ENCODE data around the gene PTER.

Gene PTER

DNA sequence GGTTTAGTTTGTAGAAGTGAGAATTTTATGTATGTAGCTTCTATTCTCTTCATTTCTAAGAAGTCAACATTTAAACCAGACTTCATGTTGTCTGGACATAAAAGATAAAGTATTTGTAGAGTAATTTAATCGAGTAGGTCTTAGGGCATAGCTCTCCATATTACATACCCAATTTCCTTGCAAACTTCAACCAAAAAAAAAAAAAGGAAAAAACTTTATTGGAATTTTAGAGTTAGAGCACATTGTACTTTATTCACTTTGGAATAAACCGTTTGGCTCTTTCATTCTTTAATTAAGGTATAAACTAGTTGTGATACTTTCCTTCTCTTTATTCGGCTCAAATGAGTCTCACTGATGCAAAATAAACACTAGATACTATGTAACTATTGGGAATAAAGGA lies 36.0 kb downstream of the PTER start:
- DNase-seq = no peak

DNA sequence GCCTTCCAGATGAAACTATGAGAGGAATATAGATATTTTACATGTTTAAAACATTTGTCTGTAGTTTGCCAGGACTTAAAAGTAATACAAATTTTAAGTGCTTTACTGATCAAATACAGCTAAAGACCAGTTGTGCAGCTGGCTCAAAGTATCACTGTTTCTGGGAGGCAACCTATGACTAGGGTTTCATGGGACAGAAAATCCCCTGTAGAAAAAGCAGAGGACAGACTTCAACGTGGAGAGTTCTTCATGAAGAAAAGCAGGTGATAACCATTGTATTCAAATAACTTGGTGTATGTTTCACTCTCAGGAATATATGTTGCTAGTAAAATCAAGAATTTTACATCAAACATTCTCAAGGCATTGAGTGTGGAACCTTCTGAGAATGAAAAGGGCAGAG lies 40.9 kb downstream of the PTER start:
- no peak for DNase-seq

DNA sequence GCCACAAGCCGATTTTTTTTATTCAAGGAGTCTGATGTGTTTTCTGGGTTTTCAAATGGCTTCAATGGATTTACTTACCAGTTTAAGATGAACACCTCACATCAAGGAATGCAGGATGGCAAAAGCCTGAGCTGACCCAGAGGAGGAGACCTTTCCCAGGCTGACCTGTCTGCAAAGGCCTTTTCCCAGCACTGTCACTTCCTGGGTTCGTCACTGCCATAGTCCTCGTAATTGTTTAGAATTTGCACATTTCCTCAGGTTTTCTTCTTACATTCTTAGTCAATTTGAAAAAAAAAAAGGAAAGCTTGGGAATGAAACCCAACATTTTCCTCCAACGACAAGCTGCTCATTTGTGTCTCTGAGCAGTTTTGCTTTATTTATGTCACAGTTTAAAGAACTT lies 42.0 kb downstream of the PTER start:
- no peak for DNase-seq

DNA sequence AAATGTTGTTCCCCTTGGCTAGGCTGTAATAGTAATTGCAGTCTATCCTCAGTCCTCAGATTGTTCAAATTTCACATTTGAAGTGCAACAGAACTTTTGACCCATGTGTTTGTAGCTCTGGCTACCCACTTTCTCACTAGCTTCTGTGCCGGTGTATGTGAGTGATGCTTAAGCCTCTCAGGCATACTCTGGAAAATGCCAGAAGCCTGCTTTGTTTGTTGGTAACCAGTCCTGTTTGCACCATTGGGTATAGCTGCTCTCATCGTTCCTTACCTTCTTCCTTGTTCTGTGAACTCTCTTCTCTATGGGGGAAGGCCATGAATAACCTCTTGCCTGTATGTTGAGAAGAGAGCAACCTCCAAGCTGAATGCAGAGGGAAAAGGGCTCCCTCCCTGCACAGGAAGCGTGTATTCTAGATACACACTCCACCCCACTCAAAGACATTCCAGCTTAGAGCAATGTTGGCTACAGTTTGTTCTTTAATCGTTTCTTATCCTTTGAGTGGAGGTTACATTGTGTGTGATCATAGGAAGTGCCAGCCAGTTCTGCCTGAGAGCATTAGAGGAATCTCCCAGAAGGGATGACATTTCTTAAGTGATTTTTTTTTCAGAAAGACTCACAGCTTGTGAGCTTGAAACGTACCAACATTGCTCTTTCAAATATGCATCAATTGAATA lies 44.4 kb downstream of the PTER start:
- no peak for DNase-seq

DNA sequence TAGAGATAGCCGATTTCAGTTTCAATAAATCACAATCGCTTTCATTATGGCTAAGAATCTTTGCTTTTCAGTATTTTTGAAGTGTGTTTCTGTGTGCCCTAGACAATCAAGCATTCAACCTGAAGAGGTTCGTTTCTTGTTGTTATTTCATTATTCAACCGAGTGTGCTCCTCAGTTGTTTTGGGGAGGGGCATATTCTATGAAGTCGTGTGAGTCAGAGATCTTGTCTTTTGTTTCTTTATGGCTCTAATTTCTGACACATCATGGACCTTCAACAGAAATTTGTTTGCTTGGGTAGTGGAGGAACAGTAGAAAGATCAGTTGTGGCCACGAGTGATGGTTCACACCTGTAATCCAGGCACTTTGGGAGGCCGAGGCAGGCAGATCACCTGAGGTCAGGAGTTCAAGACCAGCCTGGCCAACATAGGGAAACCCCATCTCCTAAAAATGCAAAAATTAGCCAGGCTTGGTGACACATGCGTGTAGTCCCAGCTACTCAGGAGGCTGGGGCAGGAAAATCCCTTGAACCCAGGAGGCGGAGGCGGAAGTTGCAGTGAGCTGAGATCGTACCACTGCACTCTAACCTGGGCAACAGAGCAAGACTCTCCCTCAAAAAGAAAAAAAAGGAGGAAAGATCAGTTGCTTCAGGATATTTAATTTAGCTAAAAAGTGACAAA lies 46.6 kb downstream of the PTER start:
- DNase-seq = no peak

DNA sequence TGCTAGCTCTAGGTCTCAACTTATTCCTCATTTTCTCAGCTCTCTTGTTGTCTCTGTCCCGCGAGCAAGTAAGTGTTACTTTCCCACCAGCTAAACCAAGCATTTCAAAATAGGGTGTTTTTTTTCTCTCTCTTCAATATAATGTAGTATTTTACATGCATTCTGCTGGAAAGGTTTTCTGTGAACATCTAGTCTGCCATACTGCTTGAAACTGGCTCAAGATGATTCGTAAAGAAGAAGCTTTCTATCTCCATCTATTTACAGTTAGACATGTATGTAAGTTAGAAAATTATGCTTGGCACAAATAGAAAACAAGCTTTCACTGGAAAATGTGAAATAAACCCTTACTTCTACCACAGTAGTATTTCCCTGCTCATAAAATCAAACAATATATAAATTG lies 53.7 kb downstream of the PTER start:
- no peak for DNase-seq

DNA sequence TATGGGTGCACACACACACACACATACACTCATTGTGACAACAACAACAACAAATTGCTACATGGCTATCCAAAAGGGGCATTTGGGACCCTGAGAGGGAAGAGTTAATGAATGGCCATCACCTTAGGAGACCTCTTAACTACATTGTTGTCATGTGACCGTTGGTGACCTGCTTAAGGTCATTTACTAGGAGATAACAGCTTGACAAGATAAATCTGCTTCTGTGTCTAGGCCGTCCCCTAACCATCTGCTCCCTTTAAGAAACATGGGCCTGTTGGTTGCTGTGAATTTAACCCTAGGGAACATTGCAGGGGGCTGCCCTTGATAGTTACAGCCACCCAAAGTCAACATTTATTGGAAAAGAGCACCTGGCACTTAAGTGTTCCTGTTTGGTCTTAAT lies 55.1 kb downstream of the PTER start:
- peak; percentile 94 for DNase-seq

DNA sequence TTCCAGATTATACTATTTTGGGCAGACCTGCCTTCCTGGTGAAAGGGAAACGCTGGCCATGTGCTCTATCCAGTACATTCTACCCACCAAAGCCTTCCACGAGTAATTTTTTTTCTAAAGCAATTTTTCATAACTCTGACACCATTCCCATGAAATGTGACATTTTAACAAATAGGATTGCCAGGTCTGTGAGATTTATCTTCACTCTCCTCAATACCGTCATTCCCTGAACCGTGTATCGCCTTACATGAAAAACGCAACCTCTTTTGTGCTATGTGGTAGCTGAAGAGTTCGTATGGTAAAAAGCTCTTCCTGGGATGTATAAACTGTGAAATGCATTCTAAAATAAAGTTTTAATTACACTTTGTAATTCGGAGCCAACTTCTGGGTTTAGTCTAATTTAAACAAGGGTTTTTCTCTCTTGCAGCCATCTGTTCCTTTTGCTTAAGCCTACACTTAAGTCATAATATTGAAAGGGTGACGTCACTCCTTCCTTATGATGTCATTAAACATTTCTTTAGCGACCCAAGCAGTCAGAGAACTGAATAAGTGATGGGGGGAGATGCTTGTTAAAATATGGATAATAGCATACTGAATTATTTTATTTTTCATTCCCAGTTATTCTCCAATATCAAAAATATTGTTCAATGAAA lies 57.2 kb downstream of the PTER start:
- peak; percentile 27 for DNase-seq

DNA sequence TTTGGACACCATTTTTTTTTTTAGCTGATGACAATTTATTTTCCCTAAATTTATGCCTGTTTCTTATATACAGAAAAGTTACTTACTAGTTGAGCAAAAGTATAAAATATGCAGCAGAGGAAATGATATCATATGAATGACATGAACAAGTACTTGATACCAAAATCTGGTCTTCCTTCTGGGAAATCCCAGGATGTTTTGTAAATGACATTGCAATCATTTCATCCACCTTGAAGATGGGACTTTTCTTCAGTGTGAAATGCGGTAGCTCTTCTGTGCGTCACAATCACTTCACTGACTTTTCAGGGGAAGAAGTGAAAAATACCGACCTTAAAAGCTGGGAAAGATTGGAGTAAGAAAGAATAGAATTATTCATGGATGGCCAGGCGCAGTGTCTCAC lies 61.1 kb downstream of the PTER start:
- DNase-seq = no peak

DNA sequence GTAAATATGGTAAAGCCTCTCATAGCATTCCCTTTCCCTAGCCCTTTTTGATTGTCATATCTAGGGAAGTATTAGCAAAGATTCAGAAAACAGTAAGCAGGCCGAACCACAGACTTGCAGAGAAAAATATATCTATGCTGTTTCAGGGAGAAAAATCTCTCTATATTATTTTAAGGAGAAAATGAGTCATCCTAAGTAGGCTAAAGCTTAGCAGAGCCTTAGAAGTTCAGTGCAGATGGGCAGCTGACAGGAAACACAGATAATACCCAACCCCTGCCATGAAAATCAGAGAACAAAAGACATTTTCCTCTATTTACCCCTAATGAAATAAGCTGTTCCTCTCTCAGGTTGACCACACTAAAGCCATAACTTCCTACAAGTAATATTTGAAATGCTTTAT lies 68.4 kb downstream of the PTER start:
- DNase-seq = no peak

DNA sequence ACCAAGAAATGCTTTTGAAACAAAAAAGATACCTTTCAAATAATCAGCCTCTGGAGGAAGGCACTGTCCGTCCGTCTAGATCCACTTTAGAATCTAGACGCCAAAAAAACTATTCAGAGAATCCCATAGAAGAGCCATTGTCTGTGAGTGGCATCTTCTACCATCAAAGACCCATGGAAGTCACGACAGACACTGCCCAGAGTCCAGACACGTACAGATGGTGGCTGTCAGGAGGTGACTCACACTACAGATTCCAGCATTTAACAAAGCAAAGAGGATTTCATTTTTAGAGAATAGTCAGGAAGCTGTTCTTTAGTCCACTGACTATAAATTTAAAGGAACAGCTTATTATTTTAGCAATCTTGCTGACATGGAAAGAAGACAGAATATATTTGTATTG lies 73.2 kb downstream of the PTER start:
- peak; percentile 23 for DNase-seq

DNA sequence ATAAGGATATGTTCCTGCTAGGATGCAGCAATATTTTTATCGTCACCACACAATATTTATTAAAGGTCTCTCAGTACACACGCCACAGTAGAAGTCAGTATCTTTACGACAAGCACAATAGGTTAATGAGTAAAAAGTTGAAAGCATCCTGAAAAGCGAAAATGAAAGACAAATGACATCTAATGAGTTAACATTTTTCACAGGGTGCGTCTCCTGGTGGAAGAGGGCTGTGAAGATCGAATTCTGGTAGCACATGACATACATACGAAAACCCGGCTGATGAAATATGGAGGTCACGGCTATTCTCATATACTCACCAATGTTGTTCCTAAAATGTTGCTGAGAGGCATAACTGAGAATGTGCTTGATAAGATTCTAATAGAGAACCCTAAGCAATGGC lies 74.0 kb downstream of the PTER start:
- no peak for DNase-seq

DNA sequence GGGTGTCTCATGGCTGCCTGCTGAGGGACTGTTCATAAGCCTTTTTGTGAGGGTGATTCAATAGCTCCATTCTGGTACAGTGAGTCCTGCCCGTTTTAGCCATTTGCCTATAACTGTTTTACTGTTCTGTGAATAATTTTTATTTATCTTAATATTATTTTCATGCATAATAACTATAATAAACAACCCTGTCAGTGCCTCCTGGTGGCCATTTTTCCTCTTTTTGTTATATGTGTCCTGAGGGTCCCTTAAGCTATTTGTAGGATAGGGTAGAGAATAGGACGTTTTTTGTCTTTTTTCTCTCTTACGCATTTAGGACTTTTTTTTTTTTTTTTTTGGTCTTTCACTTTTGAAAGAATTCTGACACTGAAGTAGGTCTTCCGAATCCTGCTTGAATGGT lies 82.0 kb downstream of the PTER start:
- DNase-seq = peak; percentile 50

DNA sequence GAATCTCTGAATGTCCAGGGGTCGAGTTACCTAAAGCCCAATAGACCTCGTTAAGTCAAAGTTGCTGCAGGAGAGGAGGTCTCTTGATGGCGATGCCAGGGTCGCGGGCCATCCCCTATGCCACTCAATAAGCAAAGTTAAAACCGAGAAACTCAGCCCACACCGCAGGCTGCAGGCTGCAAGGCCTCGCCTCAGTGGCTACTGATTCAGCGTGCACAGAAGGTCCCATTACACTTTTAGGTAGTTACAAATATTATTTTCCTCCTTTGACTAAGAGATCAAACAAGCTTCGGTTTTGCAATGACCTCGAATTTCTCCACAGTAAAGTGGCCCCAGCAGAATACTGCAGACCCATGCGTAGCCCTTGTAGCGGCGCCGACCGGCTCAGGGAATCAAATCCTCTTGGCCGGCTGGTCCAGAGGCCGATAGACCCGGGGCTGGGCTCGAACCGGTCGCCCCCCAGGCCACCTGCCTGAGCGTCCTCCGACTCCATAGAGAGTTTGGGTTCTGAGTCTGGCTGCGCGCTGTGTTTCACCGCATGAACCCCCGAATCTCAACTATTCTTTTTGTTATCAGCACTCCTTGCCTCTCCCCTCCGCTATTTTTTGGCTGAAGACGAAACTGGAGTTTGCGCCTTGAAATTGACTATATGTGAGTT lies 82.6 kb downstream of the PTER start:
- peak; percentile 64 for DNase-seq

DNA sequence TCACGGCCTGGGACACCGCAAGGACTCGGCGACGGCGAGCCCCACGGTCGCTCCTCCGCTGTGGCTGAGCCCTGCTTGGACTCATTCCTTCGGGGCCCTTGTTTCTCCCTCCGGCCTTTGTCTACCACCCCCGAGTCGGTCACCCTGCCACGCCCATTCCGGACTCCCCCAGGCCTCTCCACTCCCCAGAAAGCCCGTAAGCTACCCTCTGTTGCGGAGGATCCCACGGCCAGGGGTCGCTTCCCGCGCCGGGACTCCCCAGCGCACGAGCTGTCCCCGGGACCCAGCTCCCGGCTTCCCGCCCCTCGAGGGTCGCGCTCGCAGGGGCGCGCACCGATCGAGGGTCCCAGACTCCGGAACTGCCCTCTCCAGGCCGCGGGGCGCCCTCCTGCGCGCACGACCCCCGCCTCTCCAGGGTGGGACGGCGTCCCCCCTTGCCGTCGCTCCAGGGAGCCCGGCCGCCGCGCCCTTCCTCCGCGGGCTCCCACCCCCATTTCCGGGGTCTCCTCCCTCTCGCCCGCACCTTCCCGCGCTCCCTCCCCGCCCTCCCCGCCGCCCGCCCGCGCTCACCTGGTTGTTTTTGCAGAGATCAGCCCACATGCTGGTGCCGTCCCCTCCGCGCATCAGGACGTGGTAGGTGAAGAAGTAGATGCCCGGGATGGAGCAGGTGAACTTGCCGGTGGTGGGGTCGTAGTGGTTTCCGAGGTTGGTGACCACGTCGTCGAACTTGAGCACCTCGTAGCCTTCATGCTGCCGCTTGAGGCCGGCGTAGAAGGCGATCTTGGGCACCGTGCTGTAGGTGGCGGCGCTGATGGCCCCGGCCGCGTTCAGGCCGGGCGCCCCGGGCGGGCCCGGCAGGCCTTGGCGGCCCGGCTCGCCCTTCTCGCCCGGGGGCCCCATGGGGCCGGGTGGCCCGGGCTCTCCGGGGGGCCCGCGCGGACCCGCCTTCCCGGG lies 83.4 kb downstream of the PTER start:
- DNase-seq = peak; percentile 79

DNA sequence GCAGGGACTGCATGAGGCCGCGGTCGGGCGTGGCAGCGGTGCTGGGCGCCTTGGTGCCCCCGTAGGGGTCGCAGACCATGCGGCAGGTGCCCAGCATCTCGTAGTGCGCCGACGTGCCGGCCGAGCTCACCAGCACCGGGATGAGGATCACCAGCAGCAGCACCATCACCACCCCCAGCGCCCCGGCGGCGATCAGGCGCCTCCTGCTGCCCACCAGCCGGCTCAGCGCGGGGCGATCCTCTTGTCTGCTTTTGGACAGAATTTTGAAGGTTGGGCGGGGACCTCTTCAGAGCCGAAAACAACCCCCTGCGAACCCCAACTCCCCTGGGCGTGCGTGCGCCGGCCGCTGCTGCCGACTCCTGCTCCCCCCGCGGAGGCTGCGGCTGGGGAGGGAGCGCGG lies 84.1 kb downstream of the PTER start:
- DNase-seq = peak; percentile 87

DNA sequence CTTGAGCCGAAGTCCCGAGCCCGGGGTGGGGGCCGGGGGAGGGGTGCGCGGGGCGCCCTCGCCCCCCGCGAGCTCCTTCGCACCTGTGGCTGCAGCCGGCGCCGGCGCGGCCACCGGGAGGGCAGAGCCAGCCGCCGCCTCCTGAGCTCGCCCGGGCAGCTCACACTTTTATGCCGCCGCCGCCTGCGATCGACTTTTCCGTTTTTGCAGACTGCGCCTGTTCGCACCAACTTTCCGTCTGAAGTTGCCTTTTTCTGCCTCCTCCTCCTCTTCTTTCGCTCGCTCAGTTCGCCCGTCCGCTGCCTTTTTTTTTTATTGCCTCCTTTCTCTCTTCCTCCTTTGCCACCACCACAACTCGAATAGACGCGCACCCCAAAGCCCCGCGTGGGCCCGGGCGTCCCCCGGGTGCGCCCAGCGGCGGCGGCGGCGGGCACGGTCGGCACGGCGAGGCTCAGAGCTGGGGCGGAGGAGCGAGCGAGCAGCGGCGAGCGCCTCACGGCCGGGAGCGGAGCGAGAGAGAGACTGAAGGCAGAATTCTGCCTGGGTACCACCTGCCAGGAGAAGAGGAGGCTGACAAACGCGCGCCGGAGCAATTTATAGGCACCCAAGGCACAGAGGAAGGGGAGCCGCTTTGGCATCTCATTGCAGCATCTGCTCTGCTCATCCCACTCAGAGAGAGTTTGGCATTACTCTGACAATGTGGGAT lies 84.7 kb downstream of the PTER start, which contains the start of gene C1QL3:
TSS of gene C1QL3 (minus strand) at position 569 of the 706 bp plus-strand sequence. CDS start 814 bp downstream, outside the sequence.
- DNase-seq = peak; percentile 57

DNA sequence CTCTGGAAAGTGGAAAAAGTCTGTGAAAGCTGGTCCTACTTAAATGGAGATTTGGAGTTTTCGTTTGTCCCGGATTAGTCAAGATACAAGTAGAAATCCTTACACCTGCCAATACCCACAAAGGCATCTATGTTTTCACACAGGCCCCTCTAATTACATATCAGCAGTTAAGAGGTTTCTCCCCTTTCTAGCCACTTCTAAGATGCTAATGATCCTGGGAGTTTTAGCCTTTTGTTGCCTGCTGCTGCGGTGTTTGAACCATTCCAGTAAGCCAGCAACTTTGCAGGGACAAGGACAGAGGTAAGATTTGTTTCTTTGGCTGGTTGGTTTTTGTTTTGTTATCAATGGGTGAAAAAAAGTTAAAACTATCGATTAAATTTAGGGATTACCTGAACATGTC lies 90.6 kb downstream of the PTER start:
- no peak for DNase-seq

DNA sequence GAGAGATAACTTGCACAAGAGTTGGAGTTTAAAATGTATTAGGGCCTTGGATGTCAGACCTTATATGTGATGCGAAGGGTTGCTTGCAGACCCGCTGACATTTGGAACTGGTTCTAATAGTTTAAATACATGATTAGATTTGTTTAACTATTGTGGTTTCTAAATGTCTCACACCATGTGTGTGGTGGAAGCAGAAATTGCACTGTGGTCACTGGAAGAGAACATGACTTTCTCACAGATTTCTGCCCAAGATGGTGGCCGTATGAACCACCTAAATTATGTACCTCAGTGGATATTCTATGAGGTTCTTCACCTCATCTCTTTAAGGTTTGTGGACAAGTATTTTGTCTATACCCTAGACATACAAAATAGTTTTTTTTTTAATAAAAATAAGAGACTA lies 93.0 kb downstream of the PTER start:
- DNase-seq = no peak

DNA sequence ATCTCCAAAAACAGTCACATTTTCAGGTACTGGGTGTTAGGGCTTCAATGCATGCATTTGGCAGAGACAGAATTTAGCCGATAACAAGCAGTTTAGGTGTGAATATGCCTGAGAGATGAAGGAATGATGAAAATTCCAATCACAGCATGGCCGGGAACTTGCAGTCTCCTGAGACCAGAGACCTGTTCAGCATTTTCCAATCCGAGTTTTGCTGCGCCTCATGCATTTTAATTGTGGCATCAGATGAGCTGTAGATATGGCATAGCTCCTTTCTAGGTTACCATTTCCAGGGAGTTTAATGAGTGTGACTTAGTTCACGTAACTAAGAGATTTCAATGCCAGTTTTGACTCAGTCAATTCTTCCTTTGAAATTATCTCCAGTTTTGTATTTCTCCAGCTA lies 99.3 kb downstream of the PTER start:
- no peak for DNase-seq

DNA sequence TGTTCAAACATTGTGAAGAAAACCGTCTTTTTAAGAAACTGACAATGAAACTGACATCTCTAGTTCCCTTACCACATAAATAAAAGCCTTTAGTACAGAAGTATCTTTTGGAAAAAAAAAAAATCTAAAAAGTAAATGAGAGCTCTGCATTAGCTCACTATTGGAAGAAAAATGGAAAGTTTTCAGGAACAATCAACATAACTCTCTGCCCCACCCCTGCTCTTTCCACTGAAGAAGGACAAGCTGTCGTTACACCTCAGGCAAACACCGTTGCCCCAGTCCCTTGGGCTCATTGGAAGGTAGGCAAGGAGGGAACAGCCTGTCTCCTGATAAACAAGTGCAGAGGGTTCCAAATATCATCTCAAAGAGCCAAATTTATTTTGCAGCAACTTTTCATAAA lies 107.3 kb downstream of the PTER start:
- DNase-seq = peak; percentile 17

DNA sequence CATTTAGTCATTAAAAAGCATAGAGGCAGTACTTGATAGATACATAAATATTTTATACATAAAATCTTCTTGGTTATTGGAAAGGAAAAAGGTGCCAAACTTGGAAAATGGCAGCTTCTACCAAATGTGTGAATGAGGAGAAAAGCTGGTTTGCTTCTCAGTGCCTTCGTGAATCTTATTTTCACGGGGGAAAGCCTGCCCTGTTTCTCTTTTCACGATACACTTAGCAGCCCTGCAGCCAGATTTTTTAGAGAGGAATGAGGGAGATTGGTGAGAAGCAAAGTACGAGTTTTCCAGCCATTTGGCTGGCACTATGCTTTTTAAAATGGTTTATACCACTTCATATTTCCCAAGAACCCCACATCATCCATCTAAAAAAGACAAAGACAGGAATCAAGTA lies 107.8 kb downstream of the PTER start:
- DNase-seq = no peak
